HG03342 (cell line): Measurements from ENCODE around the gene PLIN4.

Source experiments
- ATAC-seq: cut with Tn5 transposase; IDR thresholded peaks from one replicate; pipeline ENCODE4 v1.9.1; 2021; ENCODE audit warnings: mild to moderate bottlenecking, moderate library complexity; ENCODE audit not compliant: unreplicated experiment

Gene PLIN4

DNA sequence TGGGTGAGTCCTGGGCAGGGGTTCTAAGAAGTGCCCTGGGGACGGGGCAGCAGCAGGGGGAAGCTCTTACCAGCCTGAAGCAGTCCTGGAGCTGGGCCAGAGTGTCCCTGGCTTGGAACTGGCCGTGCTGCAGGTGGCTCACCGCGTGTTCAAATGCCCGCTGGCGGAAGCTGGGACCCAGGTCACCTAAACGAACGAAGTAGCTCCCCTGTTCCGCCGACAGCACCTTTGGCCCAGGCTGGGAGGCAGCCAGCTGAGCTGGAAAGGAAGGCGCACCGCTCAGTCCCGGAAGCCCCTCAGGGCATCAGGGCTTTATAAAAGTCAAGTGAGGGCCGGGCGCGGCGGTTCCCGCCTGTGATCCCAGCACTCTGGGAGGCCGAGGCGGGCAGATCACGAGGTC is 9.6 kb downstream of the PLIN4 start:
- no peak for ATAC-seq

DNA sequence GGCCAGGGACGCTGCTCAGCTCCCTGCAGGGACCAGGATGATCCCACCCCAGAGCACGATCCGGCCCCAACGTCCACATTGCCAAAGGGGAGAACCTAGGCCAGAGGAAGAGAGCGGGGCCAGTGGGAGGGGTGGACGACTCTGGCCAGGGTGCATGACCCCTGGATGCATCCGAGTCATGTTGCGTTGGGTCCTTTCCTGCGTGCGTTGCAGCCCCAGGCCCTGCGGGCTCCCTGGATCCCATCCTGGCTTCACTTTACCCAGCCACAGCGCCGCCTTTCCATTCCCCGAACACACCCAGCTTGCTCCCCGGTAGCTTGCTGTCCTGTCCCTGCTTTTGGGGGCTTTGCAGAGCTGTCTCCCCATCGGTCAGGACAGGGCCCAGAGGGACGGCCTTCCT is 10.5 kb downstream of the PLIN4 start:
- no peak for ATAC-seq

DNA sequence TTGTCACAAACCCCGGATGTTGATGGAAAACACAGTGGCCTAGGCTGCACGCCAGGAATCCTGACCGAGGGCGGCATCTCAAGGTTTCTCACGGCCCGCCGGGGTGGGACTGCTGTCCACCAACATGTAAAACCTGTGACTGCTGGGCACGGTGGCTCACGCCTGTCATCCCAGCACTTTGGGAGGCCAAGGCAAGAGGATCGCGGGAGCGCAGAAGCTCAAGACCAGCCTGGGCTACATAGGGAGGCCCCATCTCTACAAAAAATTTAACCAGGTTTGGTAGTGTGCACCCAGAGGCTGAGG is 11.2 kb downstream of the PLIN4 start:
- ATAC-seq = no peak

DNA sequence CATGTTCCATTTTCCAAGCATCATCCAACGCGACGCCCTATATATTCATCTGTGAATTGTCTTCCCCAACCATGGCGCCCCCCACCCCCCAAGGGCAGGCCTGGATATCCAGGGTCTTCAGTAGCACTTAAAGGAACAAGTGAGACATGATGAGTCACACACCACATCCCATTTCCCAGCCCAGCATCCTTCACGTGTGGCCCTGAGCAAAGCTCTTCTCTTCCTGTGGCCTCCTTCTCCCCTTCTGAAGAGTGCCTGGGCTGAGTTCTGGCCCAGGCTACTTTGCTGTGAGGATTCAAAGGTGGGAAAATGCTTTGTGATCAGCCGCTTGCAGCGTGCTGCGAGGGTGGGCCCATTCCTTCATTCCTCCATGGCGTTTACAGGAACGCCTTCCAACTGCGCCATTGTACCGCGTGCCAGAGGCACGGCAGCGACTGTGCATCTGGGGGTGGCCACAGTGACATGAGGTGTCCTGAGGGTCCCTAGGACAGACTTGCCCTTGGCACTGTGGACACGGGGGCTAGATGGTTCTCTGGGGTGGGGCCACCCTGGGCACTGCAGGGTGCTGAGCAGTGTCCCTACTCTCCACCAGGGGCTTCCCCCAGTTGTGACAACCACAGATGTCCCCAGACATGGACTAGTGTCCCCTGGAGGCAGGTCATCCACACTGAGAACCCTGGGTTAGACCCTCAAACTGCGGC is 11.7 kb downstream of the PLIN4 start:
- ATAC-seq = no peak

- no peak for ATAC-seq
These were observed 12.5 kb downstream of the PLIN4 start for GRCh38 chr19:4505570-4506448.

DNA sequence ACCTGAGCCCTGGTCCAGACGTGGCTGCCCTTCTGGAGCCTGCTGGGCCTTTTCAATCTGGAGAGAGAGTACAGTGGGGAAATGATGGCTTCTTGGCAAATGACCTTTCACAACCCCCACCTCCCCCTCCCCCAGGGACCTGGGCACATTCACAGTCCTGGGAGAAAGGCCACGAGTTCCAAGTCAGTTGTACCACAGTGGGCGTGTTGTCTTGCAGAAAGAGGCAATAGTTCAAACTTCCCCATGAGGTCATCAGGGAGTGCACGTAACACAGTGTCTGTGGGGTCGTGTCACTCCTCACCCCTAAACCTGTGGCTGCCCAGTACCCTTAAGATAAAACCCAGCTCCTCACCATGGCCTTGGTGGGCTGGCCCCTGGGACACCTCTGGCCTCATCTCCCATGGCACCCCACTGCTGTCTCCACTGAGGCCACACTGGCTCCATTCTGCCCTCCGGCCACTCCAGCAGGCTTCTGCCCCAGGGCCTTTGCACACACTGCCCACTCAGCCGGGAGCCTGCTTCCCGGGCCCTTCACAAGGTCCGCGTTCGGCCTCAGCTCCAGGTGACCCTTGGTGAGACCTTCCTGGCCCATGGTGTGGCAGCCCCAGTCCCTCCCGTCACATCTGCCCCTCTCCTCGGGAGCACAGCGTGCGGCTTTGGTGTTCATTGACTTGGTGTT is 13.3 kb downstream of the PLIN4 start:
- no peak for ATAC-seq

DNA sequence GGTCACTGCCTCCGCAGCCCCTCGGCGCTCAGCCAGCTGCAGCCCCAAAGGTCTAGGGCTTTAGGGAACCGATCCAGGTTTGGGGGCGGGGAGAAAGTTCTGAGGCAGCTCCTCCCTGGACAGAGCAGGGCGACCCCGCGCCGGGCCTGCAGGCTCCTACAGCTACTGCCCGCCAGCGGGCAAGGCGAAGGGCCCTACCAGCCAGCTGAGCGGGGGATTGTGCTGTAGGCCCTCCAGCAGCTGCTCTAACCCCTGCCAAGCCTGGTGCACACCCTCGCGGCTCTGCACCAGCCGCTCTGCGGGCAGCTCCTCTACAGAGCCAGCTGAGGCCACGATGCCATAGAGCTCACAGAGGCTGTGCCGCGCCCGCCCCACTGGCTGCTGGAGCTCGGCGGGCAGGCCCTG is 14.0 kb downstream of the PLIN4 start:
- ATAC-seq = no peak

GRCh38 chr19:4503825-4504170 is 14.5 kb downstream of the PLIN4 start:
- no peak for ATAC-seq

- ATAC-seq = no peak
These were observed 15.0 kb downstream of the PLIN4 start for GRCh38 chr19:4503132-4503824.

DNA sequence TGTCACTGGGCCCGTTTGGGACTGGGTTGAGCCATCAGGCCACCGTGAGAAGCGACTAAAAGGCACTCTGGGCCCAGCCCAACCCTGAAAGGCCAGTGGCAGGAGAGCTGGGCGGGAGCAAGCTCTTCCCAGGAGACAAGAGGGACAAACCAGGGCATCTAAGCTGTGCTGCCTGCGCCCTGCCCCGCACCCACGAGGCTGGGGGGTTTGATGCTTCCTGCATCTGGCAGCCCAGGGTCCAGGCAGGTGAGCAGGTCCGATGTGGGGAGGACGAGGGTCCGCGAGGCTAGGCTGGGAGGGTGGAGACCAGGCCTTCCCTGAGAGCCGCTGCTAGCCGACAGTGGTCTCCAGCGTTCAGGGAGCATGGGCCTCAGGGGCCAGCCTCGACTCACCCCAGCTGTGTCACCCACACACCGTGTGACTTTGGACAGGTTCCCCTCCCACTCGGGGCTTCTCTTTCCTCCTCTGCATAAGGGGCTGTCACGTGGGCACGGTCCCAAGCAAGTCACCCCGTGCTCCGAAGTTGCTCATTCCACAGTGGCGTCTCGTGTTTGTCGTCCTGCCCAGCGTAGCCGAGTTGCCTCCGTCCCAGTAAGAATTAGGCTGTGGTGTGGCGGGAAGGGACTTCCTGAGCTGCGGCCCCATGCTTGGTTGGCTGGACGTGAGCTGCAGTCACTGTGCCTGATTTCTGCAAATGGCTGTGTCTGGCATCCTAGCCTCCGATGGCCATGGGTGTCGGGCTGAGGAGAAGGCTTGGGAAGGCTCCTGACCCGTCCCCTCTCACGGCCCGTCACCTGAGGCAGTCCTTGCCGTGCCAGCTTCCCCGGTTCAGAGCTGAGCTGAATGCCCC is 15.8 kb downstream of the PLIN4 start:
- ATAC-seq = no peak

DNA sequence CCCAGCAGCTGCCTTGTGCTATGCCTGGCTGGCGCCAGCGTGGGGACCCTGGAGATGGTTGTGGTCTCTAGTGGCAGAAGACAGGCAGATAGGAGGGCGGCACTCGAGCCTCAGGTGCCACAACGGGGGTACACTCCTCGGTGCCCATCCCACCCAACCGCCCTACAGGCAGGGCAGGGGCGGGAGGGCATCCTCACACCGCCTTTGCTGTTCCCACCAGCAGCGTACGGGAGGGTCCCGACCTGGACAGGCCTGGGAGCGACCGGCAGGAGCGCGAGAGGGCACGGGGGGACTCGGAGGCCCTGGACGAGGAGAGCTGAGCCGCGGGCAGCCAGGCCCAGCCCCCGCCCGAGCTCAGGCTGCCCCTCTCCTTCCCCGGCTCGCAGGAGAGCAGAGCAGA is 16.6 kb downstream of the PLIN4 start:
- ATAC-seq = no peak

GRCh38 chr19:4500841-4501591 is 17.3 kb downstream of the PLIN4 start:
- ATAC-seq = no peak

- ATAC-seq = no peak
These were observed 18.4 kb downstream of the PLIN4 start for GRCh38 chr19:4499855-4500254.

- ATAC-seq = no peak
These were observed 19.0 kb downstream of the PLIN4 start for GRCh38 chr19:4499318-4499717.

- ATAC-seq = no peak
These were observed 19.6 kb downstream of the PLIN4 start for GRCh38 chr19:4498694-4499093.

GRCh38 chr19:4497770-4498389 is 20.4 kb downstream of the PLIN4 start:
- ATAC-seq = no peak

- ATAC-seq = no peak
These were observed 22.0 kb downstream of the PLIN4 start for GRCh38 chr19:4496304-4496703.

DNA sequence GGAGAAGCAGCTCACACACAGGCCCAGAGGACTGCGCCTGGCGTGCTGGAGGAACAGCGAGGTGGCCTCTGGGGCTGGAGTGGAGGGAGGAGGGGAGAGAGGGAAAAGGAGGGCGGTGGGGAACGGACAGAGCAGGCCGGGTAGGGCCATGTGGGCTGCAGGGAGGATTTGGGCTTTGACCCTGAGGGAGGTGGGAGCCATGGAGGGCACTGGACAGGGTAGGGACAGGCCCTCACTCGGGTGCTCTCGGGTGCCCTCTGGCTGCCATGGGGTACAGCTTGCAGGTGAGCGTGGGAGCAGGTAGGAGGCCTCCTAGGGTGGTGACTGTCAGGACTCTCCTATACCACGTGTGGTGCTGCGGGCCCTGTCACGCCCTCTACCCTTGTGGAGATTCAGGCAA is 22.8 kb downstream of the PLIN4 start:
- ATAC-seq = no peak

- ATAC-seq = no peak
These were observed 23.6 kb downstream of the PLIN4 start for GRCh38 chr19:4494691-4495064.
